Thymus (tissue), 11 donors: Measurements from ENCODE around the gene DDX5. TPM values are rescaled to one million over a fixed set of nuclear protein-coding genes. Genes with fewer than 3 reads are reported as not detected.
A peak's percentile ranks its signal among the peaks of the same experiment; 100 is the strongest.

Source experiments
- DNase-seq, 9 donors: peaks; one replicate each; pipeline ENCODE4 v3.0.0-alpha.2; 2013; ENCODE audit warnings: low spot score in 9 of 9, low read depth in 6 of 9, missing footprints in 1 of 9
- H3K27ac ChIP-seq, 2 donors: one replicate each; pipeline ENCODE4 v1.5.1; 2013; ENCODE audit warnings: control low read depth in 1 of 2, low read depth in 1 of 2, low read length in 1 of 2, mild to moderate bottlenecking in 1 of 2, moderate library complexity in 1 of 2
- H3K27me3 ChIP-seq, 2 donors: one replicate each; pipeline ENCODE4 v1.5.1; 2013; ENCODE audit warnings: low read length in 1 of 2; ENCODE audit not compliant: control insufficient read depth in 2 of 2, insufficient read depth in 1 of 2
- H3K36me3 ChIP-seq, 2 donors: one replicate each; pipeline ENCODE4 v1.5.1; 2013; ENCODE audit warnings: low read length in 1 of 2, mild to moderate bottlenecking in 1 of 2, moderate library complexity in 1 of 2; ENCODE audit not compliant: control insufficient read depth in 2 of 2, insufficient read depth in 2 of 2
- H3K4me1 ChIP-seq, 2 donors: one replicate each; pipeline ENCODE4 v1.5.1; 2013; ENCODE audit warnings: low read length in 2 of 2; ENCODE audit not compliant: control insufficient read depth in 2 of 2, insufficient read depth in 2 of 2
- H3K4me3 ChIP-seq, 2 donors: one replicate each; pipeline ENCODE4 v1.5.1; 2013; ENCODE audit warnings: low read length in 2 of 2, control low read depth in 1 of 2, mild to moderate bottlenecking in 1 of 2
- H3K9me3 ChIP-seq, 2 donors: one replicate each; pipeline ENCODE4 v1.5.1; 2013; ENCODE audit warnings: low read length in 1 of 2, mild to moderate bottlenecking in 1 of 2; ENCODE audit not compliant: control insufficient read depth in 2 of 2, insufficient read depth in 1 of 2
- WGBS: extraction: QIAGEN DNeasy Blood & Tissue Kit; methylation state at CpG from one replicate; pipeline ENCODE4 v1.1.7; 2013; 5-methylcytosine and 5-hydroxymethylcytosine counted together
- polyA plus RNA-seq: library from polyadenylated mRNA; stranded (reverse); fragments of 200-250 nt; gene quantifications from one replicate; pipeline ENCODE4 v1.2.3, GENCODE V29; 2013
- total RNA-seq: library from RNA; stranded (reverse); fragments of 120-200 nt; gene quantifications from one replicate; pipeline ENCODE4 v1.2.4, GENCODE V29; 2013
- donor health status: healthy.

The DDX5 gene
- total and polyA plus RNA-seq, 2 donors, result 584 to 937 TPM

GRCh38 chr17:64529221-64529620 lies 23.1 kb upstream of the DDX5 start:
- DNase-seq, result no peak
- Histone ChIP-seq H3K4me3 (no peak overlapping the region), H3K9me3 (no peaks in the 10 kb centered on the region), H3K27ac (no peak overlapping the region), H3K36me3 (peaks cover 49 to 98% of the 10 kb centered on the region in 2 donors), H3K4me1 (no peaks in the 10 kb centered on the region), H3K27me3 (no peaks in the 10 kb centered on the region)
- WGBS, result 99% methylated on average over 5 of the region's 5 CpGs

DNA sequence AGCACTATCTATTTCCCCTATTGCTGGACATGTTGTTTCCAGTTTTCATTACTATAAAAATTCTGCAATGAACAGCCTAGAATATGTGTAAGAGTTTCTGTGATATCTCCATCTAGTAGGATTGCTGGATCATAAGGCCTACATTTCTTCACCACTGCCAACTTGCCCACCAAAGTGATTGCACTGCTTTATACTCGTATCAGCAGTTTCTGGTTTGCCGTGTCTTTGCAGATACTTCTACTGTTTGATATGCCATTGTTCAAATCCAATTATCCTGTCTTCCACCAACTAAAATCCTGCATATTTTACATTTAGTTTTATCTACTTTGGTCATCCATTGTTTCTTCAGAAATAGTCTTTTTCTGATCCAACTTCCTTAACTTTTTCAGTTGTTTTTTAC lies 21.8 kb upstream of the DDX5 start:
- Histone ChIP-seq H3K4me1 (no peaks in the 10 kb centered on the region), H3K9me3 (no peaks in the 10 kb centered on the region), H3K27me3 (no peaks in the 10 kb centered on the region), H3K27ac (no peak overlapping the region), H3K36me3 (peaks cover 46 to 98% of the 10 kb centered on the region in 2 donors), H3K4me3 (no peak overlapping the region)
- 98% methylated on average over 2 of the region's 2 CpGs for WGBS
- DNase-seq, result no peak

GRCh38 chr17:64520359-64520758 lies 14.3 kb upstream of the DDX5 start:
- H3K27ac ChIP-seq, result no peak overlapping the region
- H3K36me3 ChIP-seq, result peaks cover 39 to 84% of the 10 kb centered on the region in 2 donors
- no peaks in the 10 kb centered on the region for H3K4me1 ChIP-seq
- no peak for DNase-seq
- WGBS, result 96% methylated on average over 6 of the region's 6 CpGs
- H3K27me3 ChIP-seq, result no peaks in the 10 kb centered on the region
- H3K9me3 ChIP-seq, result no peaks in the 10 kb centered on the region
- H3K4me3 ChIP-seq, result no peak overlapping the region

- Histone ChIP-seq H3K4me1 (no peaks in the 10 kb centered on the region), H3K4me3 (no peak overlapping the region), H3K36me3 (peaks cover 44 to 85% of the 10 kb centered on the region in 2 donors), H3K27me3 (no peaks in the 10 kb centered on the region), H3K27ac (no peak overlapping the region), H3K9me3 (no peaks in the 10 kb centered on the region)
- DNase-seq, result no peak
- 98% methylated on average over 6 of the region's 6 CpGs for WGBS
Measured at GRCh38 chr17:64519601-64520000, 13.5 kb upstream of the DDX5 start.

DNA sequence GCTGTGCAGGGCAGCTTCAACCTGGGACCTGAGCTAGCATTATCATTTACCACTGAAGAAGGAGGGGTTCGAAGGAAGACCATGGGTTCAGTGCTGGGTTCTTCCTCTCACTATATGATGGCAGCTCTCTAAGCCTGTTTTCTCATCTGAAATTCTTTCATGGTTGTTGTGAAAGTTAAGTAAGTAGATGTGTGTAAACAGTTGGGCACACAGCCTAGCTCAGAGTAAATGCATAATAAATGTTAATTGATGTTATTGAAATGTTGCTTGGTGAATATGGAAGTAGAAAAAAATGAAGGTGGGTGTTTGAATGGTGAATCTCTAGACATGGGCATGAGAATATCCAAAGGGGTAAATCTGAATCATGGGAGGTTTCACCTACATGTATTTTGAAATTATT lies 9.7 kb upstream of the DDX5 start:
- Histone ChIP-seq H3K4me3 (no peak overlapping the region), H3K27me3 (no peaks in the 10 kb centered on the region), H3K27ac (no peak overlapping the region), H3K4me1 (no peaks in the 10 kb centered on the region), H3K9me3 (no peaks in the 10 kb centered on the region), H3K36me3 (peaks cover 37 to 90% of the 10 kb centered on the region in 2 donors)
- DNase-seq, result no peak
- 96% methylated on average over 1 of the region's 1 CpG for WGBS

GRCh38 chr17:64515419-64515818 lies 9.3 kb upstream of the DDX5 start:
- Histone ChIP-seq H3K36me3 (peaks cover 37 to 90% of the 10 kb centered on the region in 2 donors), H3K27ac (no peak overlapping the region), H3K4me3 (no peak overlapping the region), H3K27me3 (no peaks in the 10 kb centered on the region), H3K9me3 (no peaks in the 10 kb centered on the region), H3K4me1 (no peaks in the 10 kb centered on the region)
- no peak for DNase-seq
- WGBS, result 97% methylated on average over 2 of the region's 2 CpGs

DNA sequence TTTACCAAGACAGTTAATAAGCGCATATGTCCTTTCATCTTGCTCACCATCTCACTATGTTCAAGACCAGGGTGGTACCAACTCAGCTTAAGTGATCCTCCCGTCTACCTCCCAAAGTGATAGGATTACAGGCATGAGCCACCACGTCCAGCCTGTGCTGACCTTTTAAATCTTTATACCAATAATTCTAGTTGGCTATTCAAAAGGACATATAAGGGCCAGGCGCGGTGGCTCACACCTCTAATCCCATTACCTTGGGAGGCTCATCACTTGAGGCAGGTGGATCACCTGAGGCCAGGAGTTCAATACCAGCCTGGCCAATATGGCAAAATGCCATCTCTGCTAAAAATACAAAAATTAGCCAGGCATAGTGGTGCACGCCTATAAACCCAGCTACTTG lies 3.1 kb upstream of the DDX5 start:
- no peaks in the 10 kb centered on the region for H3K27me3 ChIP-seq
- H3K9me3 ChIP-seq, result no peaks in the 10 kb centered on the region
- no peak for DNase-seq
- H3K36me3 ChIP-seq, result peaks cover 18 to 60% of the 10 kb centered on the region in 2 donors
- peaks cover 5 to 7% of the 10 kb centered on the region in 2 donors for H3K4me1 ChIP-seq
- 96% methylated on average over 6 of the region's 6 CpGs for WGBS
- no peak overlapping the region for H3K27ac ChIP-seq
- H3K4me3 ChIP-seq, result no peak overlapping the region

- H3K27me3 ChIP-seq, result no peaks in the 10 kb centered on the region
- DNase-seq, result no peak
- 98% methylated on average over 2 of the region's 2 CpGs for WGBS
- no peak overlapping the region for H3K27ac ChIP-seq
- no peak overlapping the region for H3K4me3 ChIP-seq
- H3K4me1 ChIP-seq, result peaks cover 9 to 10% of the 10 kb centered on the region in 2 donors
- no peaks in the 10 kb centered on the region for H3K9me3 ChIP-seq
- H3K36me3 ChIP-seq, result peaks cover 20 to 60% of the 10 kb centered on the region in 2 donors
Measured at GRCh38 chr17:64508683-64509082, 2.6 kb upstream of the DDX5 start.

GRCh38 chr17:64507413-64507782 lies 1.3 kb upstream of the DDX5 start:
- no peaks in the 10 kb centered on the region for H3K9me3 ChIP-seq
- no peaks in the 10 kb centered on the region for H3K27me3 ChIP-seq
- peaks cover 10 to 14% of the 10 kb centered on the region in 2 donors for H3K4me1 ChIP-seq
- peak; percentile 52 to 89 (median 68) for DNase-seq
- peak overlapping the region; percentile 87 to 96 for H3K4me3 ChIP-seq
- under 1% methylated on average over 13 of the region's 13 CpGs for WGBS
- H3K36me3 ChIP-seq, result peaks cover 23 to 62% of the 10 kb centered on the region in 2 donors
- H3K27ac ChIP-seq, result peak overlapping the region; percentile 97 to 99
